PFSK-1 (cell line): Measurements from ENCODE around the gene MT1E.

Experiments
- FOXP2 ChIP-seq: optimal IDR thresholded peaks from 2 replicates; pipeline ENCODE3; 2011; ENCODE audit warnings: borderline replicate concordance, control low read depth, inconsistent platforms; ENCODE audit not compliant: insufficient read depth; ENCODE audit errors: extremely low read length, extremely low read depth
- POLR2AphosphoS5 ChIP-seq: IDR thresholded peaks from 2 replicates; pipeline ENCODE4 v1.6.1; 2012; ENCODE audit warnings: low read depth, mild to moderate bottlenecking, control low read depth, low read length, moderate library complexity
- REST ChIP-seq, 2 experiments: IDR thresholded peaks; 2 replicates each; pipeline versions ENCODE4 v1.6.1 to v1.8.0; 2011 to 2012; ENCODE audit warnings: low read depth in 2 of 2, low read length in 2 of 2, control low read depth in 1 of 2, inconsistent platforms in 1 of 2, mild to moderate bottlenecking in 1 of 2, moderate library complexity in 1 of 2; ENCODE audit not compliant: insufficient read depth in 1 of 2
- SIN3A ChIP-seq: IDR thresholded peaks from 2 replicates; pipeline ENCODE4 v1.6.1; 2012; ENCODE audit warnings: mild to moderate bottlenecking, low read length, moderate library complexity, borderline replicate concordance; ENCODE audit not compliant: insufficient read depth
- TAF1 ChIP-seq: IDR thresholded peaks from 2 replicates; pipeline ENCODE4 v1.6.1; 2012; ENCODE audit warnings: low read length, control low read depth, borderline replicate concordance; ENCODE audit not compliant: insufficient read depth

The MT1E gene

GRCh38 chr16:56653218-56653617 is 27.6 kb downstream of the MT1E start:
- TF ChIP-seq POLR2AphosphoS5 = no peak
- TF ChIP-seq REST (IDR thresholded peaks at IDR 0.05; ENCODE audit: insufficient read depth in 1 of 2, low read depth in 2 of 2, low read length in 2 of 2) = no peak
- TF ChIP-seq FOXP2 = no peak
- TF ChIP-seq TAF1 = no peak
- TF ChIP-seq SIN3A = no peak

GRCh38 chr16:56657555-56658326 is 32.2 kb downstream of the MT1E start, which contains the start of gene MT1F:
Gene MT1F, plus strand, starts transcription at chr16:56657959. Its CDS starts 100 bp downstream, at chr16:56658059.
- TF ChIP-seq REST (IDR thresholded peaks at IDR 0.05; ENCODE audit: insufficient read depth in 1 of 2, low read depth in 2 of 2, low read length in 2 of 2) (no peak), TAF1 (no peak), POLR2AphosphoS5 (no peak), FOXP2 (no peak), SIN3A (no peak)

- no peak for TF ChIP-seq SIN3A
- TF ChIP-seq REST (IDR thresholded peaks at IDR 0.05; ENCODE audit: insufficient read depth in 1 of 2, low read depth in 2 of 2, low read length in 2 of 2) = no peak
- no peak for TF ChIP-seq POLR2AphosphoS5
- no peak for TF ChIP-seq TAF1
- no peak for TF ChIP-seq FOXP2
Measured at GRCh38 chr16:56658327-56658875, 32.8 kb downstream of the MT1E start.

- TF ChIP-seq POLR2AphosphoS5 (no peak), FOXP2 (no peak), SIN3A (no peak), REST (IDR thresholded peaks at IDR 0.05; ENCODE audit: insufficient read depth in 1 of 2, low read depth in 2 of 2, low read length in 2 of 2) (no peak), TAF1 (no peak)
Measured at GRCh38 chr16:56662357-56663354, 37.1 kb downstream of the MT1E start.
